ENCODE data around the gene COX18.

COX18 gene

DNA sequence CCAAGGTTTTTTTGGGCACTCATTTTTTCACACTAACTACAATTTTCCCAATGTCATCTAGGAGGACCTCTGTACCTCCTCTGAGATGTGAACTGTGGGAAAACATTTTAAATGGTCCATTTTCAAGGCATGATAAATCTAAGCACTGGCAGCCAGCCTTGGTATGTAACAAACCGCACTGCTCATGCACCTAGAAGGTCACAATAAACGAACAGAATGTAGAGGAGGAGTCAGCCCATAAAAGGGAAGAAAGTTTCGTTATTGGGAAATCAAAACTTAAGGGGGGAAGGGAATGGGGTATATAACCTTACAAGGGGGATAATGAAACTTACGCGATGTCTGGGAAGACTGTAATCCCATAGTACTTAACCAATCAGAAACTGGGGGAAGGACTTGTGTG, 16.4 kb downstream of the COX18 start:
- TF ChIP-seq SUZ12 (IDR thresholded peaks at IDR 0.05; ENCODE audit: extremely low read depth, insufficient read depth, insufficient read length) (no peak), ZNF274 (IDR thresholded peaks at IDR 0.05; ENCODE audit: low read depth, low read length) (no peak), YY1 (IDR thresholded peaks at IDR 0.05; ENCODE audit: insufficient read depth, insufficient read length) (no peak)
- Histone ChIP-seq H3K9ac (ENCODE audit: insufficient read length, low read depth) (no peak overlapping the region), H3K9me3 (ENCODE audit: insufficient read depth, low read length) (no peaks in the 10 kb centered on the region), H3K27me3 (ENCODE audit: insufficient read depth, insufficient read length) (no peaks in the 10 kb centered on the region), H3K36me3 (ENCODE audit: insufficient read depth, insufficient read length, low read length) (peaks cover 8% of the 10 kb centered on the region), H3K4me1 (ENCODE audit: insufficient read depth, insufficient read length) (no peaks in the 10 kb centered on the region), H3K4me3 (ENCODE audit: insufficient read length, low read depth) (no peak overlapping the region)
- DNase-seq (ENCODE audit: low read depth, low spot score), result no peak

DNA sequence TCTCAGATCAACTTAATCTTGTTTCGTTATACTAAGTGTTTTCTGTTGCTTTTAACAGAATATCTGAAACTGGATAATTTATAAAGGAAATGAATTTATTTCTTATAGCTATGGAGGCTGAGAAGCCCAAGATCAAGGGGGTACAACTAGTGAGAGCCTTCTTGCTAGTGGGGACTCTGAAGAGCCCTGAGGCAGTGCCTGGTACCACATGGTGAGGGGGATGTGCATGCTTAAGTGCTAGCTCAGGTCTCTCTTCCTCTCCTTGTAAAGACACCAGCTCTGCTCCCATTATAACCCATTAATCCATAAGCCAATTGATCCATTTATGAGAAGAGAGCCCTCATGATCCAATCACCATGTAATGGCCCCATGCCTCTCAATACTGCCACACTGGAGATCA, 17.9 kb downstream of the COX18 start:
- Histone ChIP-seq H3K9ac (ENCODE audit: insufficient read length, low read depth) (no peak overlapping the region), H3K9me3 (ENCODE audit: insufficient read depth, low read length) (no peaks in the 10 kb centered on the region), H3K36me3 (ENCODE audit: insufficient read depth, insufficient read length, low read length) (no peaks in the 10 kb centered on the region), H3K27me3 (ENCODE audit: insufficient read depth, insufficient read length) (no peaks in the 10 kb centered on the region), H3K4me3 (ENCODE audit: insufficient read length, low read depth) (no peak overlapping the region), H3K4me1 (ENCODE audit: insufficient read depth, insufficient read length) (no peaks in the 10 kb centered on the region)
- TF ChIP-seq ZNF274 (IDR thresholded peaks at IDR 0.05; ENCODE audit: low read depth, low read length) (no peak), SUZ12 (IDR thresholded peaks at IDR 0.05; ENCODE audit: extremely low read depth, insufficient read depth, insufficient read length) (no peak), YY1 (IDR thresholded peaks at IDR 0.05; ENCODE audit: insufficient read depth, insufficient read length) (no peak)
- no peak for DNase-seq (ENCODE audit: low read depth, low spot score)

DNA sequence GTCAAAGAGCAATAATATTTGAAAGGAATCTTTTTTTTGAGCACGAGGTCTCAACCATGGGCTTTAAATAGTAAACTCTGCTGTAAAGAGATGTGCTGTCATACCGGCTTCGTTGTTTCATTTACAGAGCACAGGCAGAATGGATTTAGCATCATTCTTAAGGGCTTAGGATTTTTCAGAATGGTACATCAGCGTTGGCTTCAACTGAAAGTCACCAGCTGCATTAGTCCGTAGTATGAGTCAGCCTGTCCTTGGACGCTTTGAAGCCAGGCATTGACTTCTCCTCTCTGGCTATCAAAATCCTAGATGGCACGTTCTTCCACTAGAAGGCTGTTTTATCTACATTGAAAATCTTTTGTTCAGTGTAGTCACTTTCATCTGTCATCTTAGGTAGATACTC, 23.6 kb downstream of the COX18 start:
- TF ChIP-seq SUZ12 (IDR thresholded peaks at IDR 0.05; ENCODE audit: extremely low read depth, insufficient read depth, insufficient read length), result no peak
- Histone ChIP-seq H3K4me1 (ENCODE audit: insufficient read depth, insufficient read length) (no peaks in the 10 kb centered on the region), H3K9ac (ENCODE audit: insufficient read length, low read depth) (no peak overlapping the region), H3K36me3 (ENCODE audit: insufficient read depth, insufficient read length, low read length) (no peaks in the 10 kb centered on the region), H3K4me3 (ENCODE audit: insufficient read length, low read depth) (no peak overlapping the region), H3K9me3 (ENCODE audit: insufficient read depth, low read length) (no peaks in the 10 kb centered on the region), H3K27me3 (ENCODE audit: insufficient read depth, insufficient read length) (no peaks in the 10 kb centered on the region)
- no peak for DNase-seq (ENCODE audit: low read depth, low spot score)

DNA sequence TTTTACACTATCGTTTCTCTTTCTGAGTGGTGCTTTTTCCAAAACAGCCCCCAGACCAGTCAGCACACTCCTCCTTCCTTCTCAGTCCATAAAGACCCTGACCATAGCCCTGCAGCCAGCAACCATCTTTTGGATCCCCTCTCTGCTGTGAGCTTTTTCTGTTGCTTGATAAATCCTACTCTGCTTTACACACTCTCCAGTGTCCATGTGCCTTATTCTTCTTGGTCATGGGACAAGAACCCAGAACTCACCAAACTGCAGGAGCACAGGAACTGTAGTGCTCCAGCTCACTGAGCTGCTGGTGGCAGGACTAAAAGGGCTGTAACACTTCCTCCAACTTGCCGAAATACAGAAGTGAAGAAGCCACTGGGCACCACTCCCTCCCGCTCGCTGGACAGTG, 32.5 kb downstream of the COX18 start:
- Histone ChIP-seq H3K9ac (ENCODE audit: insufficient read length, low read depth) (no peak overlapping the region), H3K4me1 (ENCODE audit: insufficient read depth, insufficient read length) (no peaks in the 10 kb centered on the region), H3K4me3 (ENCODE audit: insufficient read length, low read depth) (no peak overlapping the region), H3K9me3 (ENCODE audit: insufficient read depth, low read length) (peaks cover 18% of the 10 kb centered on the region), H3K36me3 (ENCODE audit: insufficient read depth, insufficient read length, low read length) (no peaks in the 10 kb centered on the region), H3K27me3 (ENCODE audit: insufficient read depth, insufficient read length) (no peaks in the 10 kb centered on the region)
- TF ChIP-seq SUZ12 (IDR thresholded peaks at IDR 0.05; ENCODE audit: extremely low read depth, insufficient read depth, insufficient read length) (no peak), ZNF274 (IDR thresholded peaks at IDR 0.05; ENCODE audit: low read depth, low read length) (no peak), YY1 (IDR thresholded peaks at IDR 0.05; ENCODE audit: insufficient read depth, insufficient read length) (no peak)
- no peak for DNase-seq (ENCODE audit: low read depth, low spot score)

DNA sequence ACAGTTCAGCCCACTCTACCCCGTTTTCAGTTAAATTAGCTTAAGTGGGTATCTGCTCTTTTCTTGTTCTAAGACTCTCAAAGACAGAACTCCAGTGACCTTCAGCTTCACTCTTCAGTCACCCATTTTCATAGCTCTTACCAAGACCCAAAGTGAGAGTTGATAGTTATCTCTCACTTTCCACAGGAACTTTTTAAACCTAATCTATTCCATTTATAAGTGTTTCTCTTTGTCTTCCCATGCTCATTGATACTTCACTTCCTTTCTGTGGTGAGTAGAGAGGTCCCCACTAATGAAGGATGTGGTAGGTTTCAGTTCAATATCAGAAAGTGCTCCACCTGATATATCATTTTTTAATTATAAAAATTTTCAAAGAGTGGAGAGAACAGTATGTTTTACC, 33.4 kb downstream of the COX18 start:
- H3K36me3 ChIP-seq (ENCODE audit: insufficient read depth, insufficient read length, low read length), result no peaks in the 10 kb centered on the region
- H3K9me3 ChIP-seq (ENCODE audit: insufficient read depth, low read length), result peaks cover 18% of the 10 kb centered on the region
- no peak for DNase-seq (ENCODE audit: low read depth, low spot score)
- no peaks in the 10 kb centered on the region for H3K4me1 ChIP-seq (ENCODE audit: insufficient read depth, insufficient read length)
- H3K9ac ChIP-seq (ENCODE audit: insufficient read length, low read depth), result no peak overlapping the region
- H3K27me3 ChIP-seq (ENCODE audit: insufficient read depth, insufficient read length), result no peaks in the 10 kb centered on the region
- TF ChIP-seq SUZ12 (IDR thresholded peaks at IDR 0.05; ENCODE audit: extremely low read depth, insufficient read depth, insufficient read length) (no peak), ZNF274 (IDR thresholded peaks at IDR 0.05; ENCODE audit: low read depth, low read length) (no peak), YY1 (IDR thresholded peaks at IDR 0.05; ENCODE audit: insufficient read depth, insufficient read length) (no peak)
- H3K4me3 ChIP-seq (ENCODE audit: insufficient read length, low read depth), result no peak overlapping the region

DNA sequence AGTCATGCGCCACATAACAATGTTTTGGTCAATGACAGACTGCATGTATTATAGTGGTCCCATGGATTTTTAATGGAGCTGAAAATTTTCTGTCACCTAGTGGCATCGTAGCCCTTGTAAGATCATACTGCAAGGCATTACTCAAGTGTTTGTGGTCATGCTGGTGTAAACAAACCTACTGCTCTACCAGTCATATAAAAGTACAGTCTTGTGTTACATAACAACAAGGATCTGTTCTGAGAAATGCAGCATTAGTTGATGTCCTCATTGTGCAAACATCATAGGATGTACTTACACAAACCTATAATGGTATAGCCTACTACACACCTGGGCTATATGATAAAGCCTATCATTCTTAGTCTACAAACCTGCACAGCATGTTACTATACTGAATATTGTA, 34.6 kb downstream of the COX18 start:
- H3K4me1 ChIP-seq (ENCODE audit: insufficient read depth, insufficient read length), result no peaks in the 10 kb centered on the region
- no peak overlapping the region for H3K4me3 ChIP-seq (ENCODE audit: insufficient read length, low read depth)
- H3K36me3 ChIP-seq (ENCODE audit: insufficient read depth, insufficient read length, low read length), result no peaks in the 10 kb centered on the region
- H3K9ac ChIP-seq (ENCODE audit: insufficient read length, low read depth), result no peak overlapping the region
- peaks cover 18% of the 10 kb centered on the region for H3K9me3 ChIP-seq (ENCODE audit: insufficient read depth, low read length)
- DNase-seq (ENCODE audit: low read depth, low spot score), result no peak
- no peaks in the 10 kb centered on the region for H3K27me3 ChIP-seq (ENCODE audit: insufficient read depth, insufficient read length)
- TF ChIP-seq ZNF274 (IDR thresholded peaks at IDR 0.05; ENCODE audit: low read depth, low read length), result no peak
- TF ChIP-seq YY1 (IDR thresholded peaks at IDR 0.05; ENCODE audit: insufficient read depth, insufficient read length), result no peak
- no peak for TF ChIP-seq SUZ12 (IDR thresholded peaks at IDR 0.05; ENCODE audit: extremely low read depth, insufficient read depth, insufficient read length)

DNA sequence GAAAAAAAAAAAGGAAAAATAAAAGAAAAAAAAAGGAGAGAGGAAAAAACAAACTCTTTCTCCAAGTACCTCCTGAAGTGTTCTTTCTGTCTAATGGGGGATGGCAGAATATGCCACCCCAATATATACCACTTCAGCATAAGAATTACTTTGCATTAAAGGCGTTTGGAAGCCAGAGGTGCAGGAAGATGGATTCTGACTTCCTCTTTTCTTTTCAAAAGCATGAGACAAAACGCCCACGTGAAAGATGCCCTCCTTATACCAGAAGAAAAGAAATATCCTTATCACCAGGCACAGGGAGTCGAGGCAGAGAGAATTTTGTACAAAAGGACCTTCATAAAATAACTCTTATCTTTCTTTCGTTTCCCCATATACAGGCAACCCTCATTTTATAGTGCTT, 40.9 kb downstream of the COX18 start:
- no peaks in the 10 kb centered on the region for H3K9me3 ChIP-seq (ENCODE audit: insufficient read depth, low read length)
- no peak for DNase-seq (ENCODE audit: low read depth, low spot score)
- no peak overlapping the region for H3K9ac ChIP-seq (ENCODE audit: insufficient read length, low read depth)
- H3K4me1 ChIP-seq (ENCODE audit: insufficient read depth, insufficient read length), result no peaks in the 10 kb centered on the region
- H3K27me3 ChIP-seq (ENCODE audit: insufficient read depth, insufficient read length), result no peaks in the 10 kb centered on the region
- H3K4me3 ChIP-seq (ENCODE audit: insufficient read length, low read depth), result no peak overlapping the region
- no peaks in the 10 kb centered on the region for H3K36me3 ChIP-seq (ENCODE audit: insufficient read depth, insufficient read length, low read length)
- no peak for TF ChIP-seq YY1 (IDR thresholded peaks at IDR 0.05; ENCODE audit: insufficient read depth, insufficient read length)
- TF ChIP-seq ZNF274 (IDR thresholded peaks at IDR 0.05; ENCODE audit: low read depth, low read length), result no peak
- TF ChIP-seq SUZ12 (IDR thresholded peaks at IDR 0.05; ENCODE audit: extremely low read depth, insufficient read depth, insufficient read length), result no peak

DNA sequence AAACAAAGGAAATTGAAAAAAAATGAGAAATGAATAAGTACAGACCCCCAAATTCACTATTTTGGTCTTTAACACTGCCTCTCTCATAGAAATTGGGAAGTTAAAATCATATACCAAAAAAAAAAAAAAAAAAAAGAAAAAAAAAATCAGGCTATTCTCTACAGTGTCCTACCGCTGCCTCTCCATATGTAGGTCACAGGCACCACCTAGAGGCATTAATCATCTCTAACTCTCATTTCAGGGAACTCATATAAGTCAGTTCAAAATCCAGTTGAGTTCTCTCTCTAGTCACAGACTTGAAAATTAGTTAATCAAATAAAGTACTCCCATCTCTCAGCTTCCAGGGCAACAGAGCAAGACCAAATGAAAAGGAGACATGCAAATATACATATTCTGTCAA, 47.9 kb downstream of the COX18 start:
- Histone ChIP-seq H3K4me3 (ENCODE audit: insufficient read length, low read depth) (no peak overlapping the region), H3K27me3 (ENCODE audit: insufficient read depth, insufficient read length) (no peaks in the 10 kb centered on the region), H3K9ac (ENCODE audit: insufficient read length, low read depth) (no peak overlapping the region), H3K9me3 (ENCODE audit: insufficient read depth, low read length) (no peaks in the 10 kb centered on the region), H3K4me1 (ENCODE audit: insufficient read depth, insufficient read length) (no peaks in the 10 kb centered on the region), H3K36me3 (ENCODE audit: insufficient read depth, insufficient read length, low read length) (no peaks in the 10 kb centered on the region)
- peak; percentile 25 for DNase-seq (ENCODE audit: low read depth, low spot score)
- TF ChIP-seq ZNF274 (IDR thresholded peaks at IDR 0.05; ENCODE audit: low read depth, low read length) (no peak), YY1 (IDR thresholded peaks at IDR 0.05; ENCODE audit: insufficient read depth, insufficient read length) (no peak), SUZ12 (IDR thresholded peaks at IDR 0.05; ENCODE audit: extremely low read depth, insufficient read depth, insufficient read length) (no peak)
